GM23248 (cell line): ENCODE data around the gene SLC6A12. TPM values are rescaled to one million over a fixed set of nuclear protein-coding genes. Genes with fewer than 3 reads are reported as not detected.

Experiments used
- DNase-seq: peaks from one replicate; pipeline ENCODE4 v3.0.0-alpha.2; 2015
- H2AFZ ChIP-seq: fragments of 200-600 bp; sonication (generic); 2 replicates; pipeline ENCODE4 v1.6.1; 2016; ENCODE audit warnings: antibody characterized with exemption
- H3F3A ChIP-seq: fragments of 200-600 bp; sonication (generic); 2 replicates; pipeline ENCODE4 v1.6.1; 2016; ENCODE audit warnings: mild to moderate bottlenecking, antibody characterized with exemption, mixed run types; ENCODE audit not compliant: insufficient read depth
- H3K27ac ChIP-seq: fragments of 200-600 bp; sonication (generic); 2 replicates; pipeline ENCODE4 v1.5.1; 2016; ENCODE audit warnings: mild to moderate bottlenecking
- H3K27me3 ChIP-seq: fragments of 200-600 bp; sonication (generic); replicated peaks from 2 replicates; pipeline ENCODE4 v1.6.1; 2016; ENCODE audit warnings: mild to moderate bottlenecking; ENCODE audit not compliant: insufficient read depth
- H3K36me3 ChIP-seq: fragments of 200-600 bp; sonication (generic); 2 replicates; pipeline ENCODE4 v1.6.1; 2016; ENCODE audit warnings: low read depth, mild to moderate bottlenecking
- H3K4me1 ChIP-seq: fragments of 200-600 bp; sonication (generic); 2 replicates; pipeline ENCODE4 v1.6.1; 2016; ENCODE audit warnings: mild to moderate bottlenecking; ENCODE audit not compliant: insufficient read depth
- H3K4me2 ChIP-seq: fragments of 200-600 bp; sonication (generic); one replicate; pipeline ENCODE4 v1.6.1; 2016; ENCODE audit warnings: mild to moderate bottlenecking; ENCODE audit not compliant: unreplicated experiment
- H3K4me3 ChIP-seq: fragments of 200-600 bp; sonication (generic); 2 replicates; pipeline ENCODE4 v1.5.1; 2016; ENCODE audit warnings: mild to moderate bottlenecking
- H3K79me2 ChIP-seq: fragments of 200-600 bp; sonication (generic); 2 replicates; pipeline ENCODE4 v1.6.1; 2016; ENCODE audit warnings: mild to moderate bottlenecking; ENCODE audit not compliant: insufficient read depth
- H3K9ac ChIP-seq: fragments of 200-600 bp; sonication (generic); 2 replicates; pipeline ENCODE4 v1.6.1; 2016; ENCODE audit warnings: mild to moderate bottlenecking
- H3K9me2 ChIP-seq: fragments of 200-600 bp; sonication (generic); 2 replicates; pipeline ENCODE4 v1.6.1; 2016; ENCODE audit warnings: mixed run types, mild to moderate bottlenecking, moderate library complexity; ENCODE audit not compliant: insufficient read depth
- H3K9me3 ChIP-seq: fragments of 200-600 bp; sonication (generic); one replicate; pipeline ENCODE4 v1.6.1; 2017; ENCODE audit warnings: low read depth
- H4K20me1 ChIP-seq: fragments of 200-600 bp; sonication (generic); 2 replicates; pipeline ENCODE4 v1.6.0; 2016; ENCODE audit not compliant: insufficient read depth
- EZH2 ChIP-seq: fragments of 200-600 bp; sonication (generic); IDR thresholded peaks from 2 replicates; pipeline ENCODE4 v1.6.1; 2018; ENCODE audit warnings: antibody characterized with exemption, mild to moderate bottlenecking; ENCODE audit not compliant: insufficient read depth, poor library complexity, severe bottlenecking
- EZH2phosphoT487 ChIP-seq: fragments of 200-600 bp; sonication (generic); IDR thresholded peaks from 2 replicates; pipeline ENCODE4 v1.6.1; 2018; ENCODE audit warnings: antibody characterized with exemption, moderate library complexity, mild to moderate bottlenecking, low read depth; ENCODE audit not compliant: insufficient read depth
- WGBS, 2 experiments: methylation state at CpG; one replicate each; pipeline ENCODE4 v1.1.6; 2015 to 2017; ENCODE audit warnings: low lambda C conversion rate in 2 of 2, low coverage in 1 of 2; ENCODE audit errors: missing lambda C conversion rate in 2 of 2; 5-methylcytosine and 5-hydroxymethylcytosine counted together
- in situ Hi-C: fragments of 300-500 bp; cut with MboI; formaldehyde crosslinking; loops from 2 replicates; pipeline ENCODE4 v1.15.0; 2020
- polyA plus RNA-seq: library from polyadenylated mRNA; unstranded; fragments of >200 nt; fragmentation: Nextera tagmentation; extraction: Ambion mirVana; gene quantifications from 2 replicates; pipeline ENCODE4 v1.2.1, GENCODE V29; 2016
- total RNA-seq: library from RNA; depleted of rRNA; stranded (reverse); fragments of >200 nt; shearing (Covaris generic); gene quantifications from 2 replicates; pipeline ENCODE4 v1.2.3, GENCODE V29; 2014

SLC6A12 gene
- total and polyA plus RNA-seq, 2 experiments from 2014 or later: not detected

GRCh38 chr12:212415-212714, 1.6 kb downstream of the SLC6A12 start:
- no peak overlapping the region for H3K4me2 ChIP-seq
- 61 to 66% methylated on average over 8 of the region's 8 CpGs for WGBS, 2 experiments
- H3K36me3 ChIP-seq: no peaks in the 10 kb centered on the region
- no peak overlapping the region for H3K9ac ChIP-seq
- H3F3A ChIP-seq: no peaks in the 10 kb centered on the region
- no peak overlapping the region for H3K27ac ChIP-seq
- no peak overlapping the region for H3K4me3 ChIP-seq
- in situ Hi-C loops: no loop called here
- no peak for DNase-seq
- no peaks in the 10 kb centered on the region for H3K9me3 ChIP-seq
- no peaks in the 10 kb centered on the region for H4K20me1 ChIP-seq
- H3K27me3 ChIP-seq: peaks cover 51% of the 10 kb centered on the region
- H2AFZ ChIP-seq: no peak overlapping the region
- no peaks in the 10 kb centered on the region for H3K4me1 ChIP-seq
- no peak for TF ChIP-seq EZH2phosphoT487
- TF ChIP-seq EZH2: no peak
- no peaks in the 10 kb centered on the region for H3K9me2 ChIP-seq
- no peaks in the 10 kb centered on the region for H3K79me2 ChIP-seq

GRCh38 chr12:211639-212414, 2.1 kb downstream of the SLC6A12 start:
- Histone ChIP-seq H4K20me1 (no peaks in the 10 kb centered on the region), H3K4me1 (no peaks in the 10 kb centered on the region), H3K9me3 (no peaks in the 10 kb centered on the region), H3K27ac (no peak overlapping the region), H3K27me3 (peaks cover 51% of the 10 kb centered on the region), H2AFZ (no peak overlapping the region), H3K9ac (no peak overlapping the region), H3F3A (no peaks in the 10 kb centered on the region), H3K79me2 (no peaks in the 10 kb centered on the region), H3K36me3 (no peaks in the 10 kb centered on the region), H3K4me3 (no peak overlapping the region), H3K4me2 (no peak overlapping the region), H3K9me2 (no peaks in the 10 kb centered on the region)
- 67 to 71% methylated on average over 16 of the region's 16 CpGs for WGBS, 2 experiments
- in situ Hi-C loops: no loop called here
- TF ChIP-seq EZH2phosphoT487: no peak
- no peak for TF ChIP-seq EZH2
- DNase-seq: no peak

GRCh38 chr12:211142-211465, 2.9 kb downstream of the SLC6A12 start:
- Histone ChIP-seq H3K9ac (no peak overlapping the region), H3K9me3 (no peaks in the 10 kb centered on the region), H2AFZ (no peak overlapping the region), H4K20me1 (no peaks in the 10 kb centered on the region), H3K4me2 (no peak overlapping the region), H3K79me2 (no peaks in the 10 kb centered on the region), H3F3A (no peaks in the 10 kb centered on the region), H3K9me2 (no peaks in the 10 kb centered on the region), H3K27ac (no peak overlapping the region), H3K36me3 (no peaks in the 10 kb centered on the region), H3K27me3 (peaks cover 53% of the 10 kb centered on the region), H3K4me1 (no peaks in the 10 kb centered on the region), H3K4me3 (no peak overlapping the region)
- WGBS, 2 experiments: 45 to 48% methylated on average over 3 of the region's 3 CpGs
- DNase-seq: no peak
- in situ Hi-C loops: no loop called here
- TF ChIP-seq EZH2: no peak
- TF ChIP-seq EZH2phosphoT487: no peak

- Histone ChIP-seq H4K20me1 (no peaks in the 10 kb centered on the region), H3K9ac (no peak overlapping the region), H3K79me2 (no peaks in the 10 kb centered on the region), H3K27me3 (peaks cover 59% of the 10 kb centered on the region), H3K9me2 (no peaks in the 10 kb centered on the region), H3K36me3 (no peaks in the 10 kb centered on the region), H3K9me3 (no peaks in the 10 kb centered on the region), H3K4me3 (no peak overlapping the region), H3K4me2 (no peak overlapping the region), H2AFZ (no peak overlapping the region), H3K4me1 (no peaks in the 10 kb centered on the region), H3K27ac (no peak overlapping the region), H3F3A (no peaks in the 10 kb centered on the region)
- no peak for TF ChIP-seq EZH2
- TF ChIP-seq EZH2phosphoT487: no peak
- WGBS, 2 experiments: 24 to 27% methylated on average over 16 of the region's 16 CpGs
- in situ Hi-C loops: no loop called here
- no peak for DNase-seq
Measured at GRCh38 chr12:210277-211141, 3.4 kb downstream of the SLC6A12 start.
